ENCODE results near the gene DHRS7.
A peak's percentile ranks its signal among the peaks of the same experiment; 100 is the strongest.

Gene DHRS7

DNA sequence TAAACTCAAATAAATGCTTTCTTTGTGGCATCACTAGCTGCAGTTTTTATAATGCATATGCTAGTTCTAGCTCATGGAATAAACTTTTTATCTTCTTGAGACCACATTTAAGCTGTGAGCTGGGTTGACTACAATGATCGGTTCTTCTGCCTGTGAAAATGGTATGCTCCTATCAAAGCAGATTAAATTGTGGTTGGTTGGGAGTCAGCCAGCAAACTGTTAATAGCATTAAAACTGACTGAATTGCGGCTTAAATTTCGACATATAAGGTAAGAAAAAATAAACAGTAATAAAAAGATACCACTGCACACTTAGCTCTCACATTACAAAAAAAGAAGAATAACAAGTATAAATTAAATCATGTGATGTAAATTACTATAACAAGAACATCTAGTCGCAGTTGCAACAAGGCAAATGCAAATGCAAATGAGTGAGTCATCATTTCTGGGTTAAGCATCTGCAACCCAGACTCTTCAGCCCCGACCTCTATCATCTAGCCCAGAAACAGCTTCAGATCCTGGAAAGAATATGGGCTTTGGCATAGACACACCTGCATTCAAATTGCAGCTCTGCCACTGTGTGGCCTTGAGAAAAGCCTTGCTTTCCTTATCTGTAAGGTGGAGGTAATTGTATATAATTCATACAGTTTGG lies 19.8 kb upstream of the DHRS7 start:
- no peak for DNase-seq

DNA sequence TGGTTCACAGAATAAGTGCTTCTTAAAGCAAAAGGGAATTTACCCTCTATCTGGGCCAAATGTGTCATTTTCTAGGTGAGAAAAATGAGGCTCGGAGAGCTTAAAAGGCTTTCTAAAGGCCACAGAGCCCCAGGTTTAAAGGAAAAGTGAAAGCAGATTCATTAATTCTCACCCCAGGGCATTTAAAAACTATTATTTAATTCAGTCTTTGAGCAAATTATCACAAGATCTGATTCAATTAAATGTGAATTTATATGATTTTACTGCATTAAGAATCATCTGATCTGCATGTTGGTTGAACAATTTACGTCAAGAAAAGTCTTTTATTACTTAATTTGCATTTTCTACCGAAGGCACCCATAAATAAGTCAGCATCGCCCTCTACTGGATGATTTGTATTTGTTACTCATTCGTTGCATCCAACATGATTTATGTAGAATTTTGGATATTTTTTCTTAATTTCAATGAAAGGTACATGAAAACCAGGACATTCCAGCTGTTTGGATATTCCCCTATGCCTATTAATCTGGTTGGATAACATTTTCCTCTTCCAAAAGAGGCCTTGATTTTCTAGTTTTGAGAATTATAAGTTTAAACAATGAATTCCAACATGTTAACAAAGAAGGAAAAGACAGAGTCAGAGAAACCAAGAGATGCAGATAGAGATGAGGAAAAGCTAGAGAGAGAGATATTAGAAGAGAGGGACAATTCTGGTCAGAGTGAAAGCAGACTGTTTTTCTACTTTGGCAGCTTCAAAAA lies 19.1 kb upstream of the DHRS7 start:
- no peak for DNase-seq

GRCh38 chr14:60183741-60184140 lies 18.5 kb upstream of the DHRS7 start:
- DNase-seq: no peak

- DNase-seq: no peak
Observed at GRCh38 chr14:60183138-60183537, 17.9 kb upstream of the DHRS7 start.

DNA sequence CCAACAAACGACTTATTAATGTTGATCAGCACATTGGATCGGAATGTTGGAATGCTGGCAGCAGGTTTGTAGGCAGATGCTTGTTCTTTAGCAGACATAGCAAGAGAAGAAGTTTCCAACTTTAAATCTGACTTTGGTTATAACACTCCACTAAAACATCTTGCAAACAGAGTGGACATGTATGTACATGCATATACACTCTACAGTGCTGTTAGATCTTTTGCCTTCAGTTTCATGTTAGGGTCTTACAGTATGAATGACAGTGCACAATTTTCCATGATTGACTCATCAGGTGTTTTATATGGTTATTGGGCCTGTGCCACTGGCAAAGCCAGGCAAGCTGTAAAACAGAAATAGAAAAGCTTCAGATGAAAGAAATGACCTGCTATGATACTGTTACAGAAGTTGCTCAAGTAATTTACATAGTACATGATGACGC lies 14.3 kb upstream of the DHRS7 start:
- no peak for DNase-seq

DNA sequence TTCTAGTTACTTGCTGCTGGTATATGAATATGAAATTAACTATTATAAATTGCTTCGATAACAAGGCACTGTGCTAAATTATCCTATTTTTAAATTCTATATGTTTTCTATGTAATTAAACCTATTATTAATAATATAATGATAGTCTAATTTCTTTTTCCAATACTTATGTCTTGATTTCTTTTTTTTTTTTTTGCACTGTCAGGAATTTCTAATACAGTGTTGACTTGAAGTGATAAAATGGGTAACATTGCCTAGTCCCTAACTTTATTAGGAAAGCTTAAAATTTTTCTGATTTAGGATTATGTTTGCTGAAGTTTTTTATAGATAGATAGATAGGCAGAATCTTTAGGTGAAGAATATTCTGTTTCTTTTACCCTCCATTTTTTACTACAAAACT lies 13.6 kb upstream of the DHRS7 start:
- DNase-seq: no peak

DNA sequence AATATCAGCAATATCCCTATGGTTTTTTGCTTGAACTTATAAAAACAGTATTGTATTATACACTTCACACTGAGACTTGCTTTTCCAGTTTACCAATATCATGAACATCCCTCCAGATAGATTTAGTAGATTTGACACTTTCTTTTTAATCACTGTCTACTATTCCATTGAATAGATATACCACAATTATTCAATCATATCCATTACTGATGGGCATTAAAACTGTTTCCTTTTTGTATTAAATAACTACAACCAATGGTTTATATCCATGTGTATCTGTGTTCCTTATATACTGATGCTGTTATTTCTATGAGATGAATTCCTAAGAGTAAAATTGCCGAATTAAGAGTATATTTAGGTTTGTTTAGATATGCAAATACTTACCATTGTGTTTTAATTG lies 13.0 kb upstream of the DHRS7 start:
- no peak for DNase-seq

DNA sequence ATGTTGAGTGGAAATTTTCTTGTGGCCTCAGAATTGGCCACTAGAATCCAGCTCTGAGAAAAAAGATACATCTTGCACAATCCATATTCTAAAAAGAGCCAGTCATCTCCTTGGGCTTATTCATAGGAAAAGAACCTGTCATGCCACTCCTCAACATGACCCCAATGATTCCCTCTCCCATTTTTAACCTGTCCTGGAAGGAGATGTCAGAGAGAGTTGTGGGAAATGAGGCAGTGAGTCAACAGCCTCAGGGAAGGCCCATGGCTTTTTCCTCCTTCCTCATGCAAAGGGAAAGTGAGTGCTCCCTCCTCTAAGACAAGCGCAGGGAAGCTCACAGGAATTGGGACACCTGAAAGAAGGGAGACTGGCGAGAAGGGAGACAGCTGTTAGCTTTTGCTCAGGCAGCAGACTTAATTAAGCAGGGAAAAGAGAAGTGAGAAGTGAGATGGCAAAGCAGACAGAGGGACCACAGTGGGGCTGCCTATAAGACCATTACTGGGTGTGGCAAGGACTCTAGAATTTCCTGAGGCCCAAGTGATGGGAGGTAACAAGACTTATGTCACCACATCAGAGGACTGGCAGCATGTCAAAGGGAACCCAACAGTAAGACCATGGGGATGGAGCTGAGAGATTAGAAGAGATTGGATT lies 10.2 kb upstream of the DHRS7 start:
- no peak for DNase-seq

DNA sequence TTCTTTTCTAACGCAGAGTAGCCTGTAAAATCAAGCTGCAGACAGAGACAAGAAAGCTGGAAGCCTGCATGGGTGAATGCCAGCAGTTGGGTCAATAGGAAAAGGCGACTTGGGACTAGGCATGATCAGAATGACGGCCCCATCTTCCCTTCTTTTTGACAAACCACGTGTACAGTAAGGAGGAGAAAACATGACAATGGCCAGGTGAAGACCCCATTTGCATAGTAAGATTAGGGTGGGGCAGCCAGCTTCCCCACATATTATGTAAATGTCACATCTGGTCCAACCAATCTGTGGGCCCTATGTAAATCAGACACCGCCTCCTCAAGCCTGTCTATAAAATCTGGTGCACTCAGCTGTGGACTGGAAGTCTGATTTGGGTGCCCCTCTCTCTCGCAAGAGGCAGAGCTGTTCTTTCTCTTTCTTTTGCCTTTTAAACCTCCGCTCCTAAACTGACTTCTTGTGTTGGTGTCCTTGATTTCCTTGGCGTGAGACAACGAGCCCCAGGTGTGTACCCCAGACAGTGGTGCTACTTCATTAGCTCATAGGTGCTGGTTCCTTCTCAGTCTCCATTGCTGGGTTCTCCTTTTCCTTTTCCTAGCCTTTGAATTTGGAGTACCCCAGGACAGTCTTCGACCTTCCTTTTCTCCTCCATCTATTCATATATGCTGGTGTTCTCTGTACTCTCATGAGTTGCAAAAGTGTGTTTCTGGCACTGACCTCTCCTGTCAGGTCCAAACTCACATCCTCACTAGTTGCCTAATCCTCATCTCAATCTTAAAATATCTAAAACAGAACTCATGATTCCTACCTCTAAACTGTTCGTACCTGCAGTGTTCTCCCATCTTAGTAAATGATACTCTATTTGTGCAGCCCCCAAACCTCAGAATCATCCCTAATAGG lies 9.4 kb upstream of the DHRS7 start:
- DNase-seq: no peak

DNA sequence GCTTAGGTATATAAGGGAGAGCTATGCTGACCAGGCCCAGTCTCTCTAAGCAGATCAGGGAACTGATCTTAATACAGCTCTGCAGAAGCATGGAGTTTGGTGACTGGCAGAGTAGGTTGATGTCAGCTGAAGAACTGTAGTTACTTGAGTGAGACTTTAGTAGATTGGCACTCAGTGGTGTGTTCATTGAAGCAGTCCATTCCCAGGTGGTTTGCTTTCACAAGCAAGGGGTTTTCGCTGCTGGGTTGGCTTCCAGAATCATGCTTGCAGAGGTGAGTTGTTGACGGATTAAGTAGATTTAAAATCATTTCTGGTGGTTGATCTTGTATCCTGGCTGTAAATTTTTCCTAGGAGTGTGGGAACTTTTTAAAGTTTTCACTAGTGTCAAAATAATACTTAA lies 6.5 kb upstream of the DHRS7 start:
- no peak for DNase-seq

GRCh38 chr14:60170948-60171347 lies 5.8 kb upstream of the DHRS7 start:
- no peak for DNase-seq

- no peak for DNase-seq
Observed at GRCh38 chr14:60169722-60170121, 4.5 kb upstream of the DHRS7 start.

DNA sequence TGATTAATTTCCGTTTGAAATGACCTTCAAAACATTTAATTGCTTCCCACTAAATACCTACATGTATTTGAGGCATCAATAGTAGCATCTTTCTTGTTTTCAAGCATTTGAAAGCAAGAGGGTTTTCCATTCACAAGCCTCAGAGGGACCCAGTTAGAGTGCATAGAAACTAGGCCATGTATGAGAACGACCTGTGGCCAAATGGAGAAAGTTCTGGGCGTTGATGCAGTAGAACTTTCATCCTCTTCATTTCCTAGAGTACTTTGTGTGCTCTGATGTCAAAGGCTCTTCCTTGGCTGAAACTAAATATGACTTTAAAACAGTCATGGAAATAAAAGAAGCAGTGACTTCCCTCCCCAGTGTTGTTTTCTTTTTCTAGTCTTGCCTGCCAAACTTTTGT lies 944 bp upstream of the DHRS7 start:
- no peak for DNase-seq

GRCh38 chr14:60165547-60165876 lies 314 bp upstream of the DHRS7 start:
- no peak for DNase-seq

DNA sequence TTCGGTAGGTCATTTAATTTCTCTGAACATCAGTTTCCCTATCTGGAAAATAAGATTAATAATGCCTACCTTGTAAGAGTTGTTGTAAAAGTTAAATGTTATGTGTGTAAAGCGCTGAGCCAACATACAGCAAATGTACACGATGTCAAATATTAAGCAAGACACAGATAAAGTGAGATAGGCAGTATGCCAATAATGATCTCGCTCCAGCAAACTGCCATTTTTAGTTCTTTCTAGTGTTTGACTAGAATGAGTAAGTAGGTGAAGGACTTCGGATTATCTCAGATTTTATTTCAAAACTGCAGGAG lies 840 bp downstream of the DHRS7 start:
- no peak for DNase-seq

DNA sequence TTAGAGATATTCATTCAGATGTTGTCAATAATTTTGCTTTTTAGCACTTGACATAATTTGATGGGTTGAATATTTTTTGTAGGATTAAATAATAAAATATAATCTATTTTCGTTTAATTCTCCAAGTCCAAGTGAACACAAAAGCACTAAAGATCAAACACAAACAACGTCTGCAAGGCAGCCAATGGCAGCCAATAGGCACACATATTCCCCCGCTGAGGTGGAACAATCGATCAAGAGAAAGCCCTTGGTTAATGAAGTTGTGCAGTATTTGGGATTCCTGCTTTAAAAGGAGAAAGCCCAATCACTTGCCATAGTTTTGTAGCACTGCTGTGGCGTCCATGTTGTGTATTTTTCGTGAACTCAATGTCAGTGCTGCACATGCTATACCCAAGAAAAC lies 1.5 kb downstream of the DHRS7 start:
- DNase-seq: no peak

GRCh38 chr14:60161196-60162107 lies 3.7 kb downstream of the DHRS7 start:
- no peak for DNase-seq

GRCh38 chr14:60160422-60160821 lies 4.8 kb downstream of the DHRS7 start:
- DNase-seq: no peak

DNA sequence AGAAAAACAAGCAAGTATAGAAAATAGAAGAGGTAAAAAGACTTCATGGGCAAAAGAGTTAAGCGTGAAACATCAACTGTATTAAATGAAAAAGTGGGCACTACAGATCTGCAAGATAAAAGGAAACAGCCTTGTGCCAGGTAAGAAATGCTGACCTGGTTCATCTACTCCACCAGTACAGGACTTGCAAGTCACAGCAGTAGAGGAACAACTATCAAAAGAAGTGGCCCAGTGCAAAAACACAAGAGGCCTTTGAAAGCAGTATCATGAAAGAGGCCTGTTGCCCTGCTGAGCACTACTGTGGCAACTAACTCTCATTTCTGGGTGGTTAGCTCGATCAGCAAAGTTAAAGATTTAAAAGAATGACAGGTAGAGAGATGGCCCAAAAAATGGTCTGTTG lies 10.5 kb downstream of the DHRS7 start:
- DNase-seq: no peak

- no peak for DNase-seq
Observed at GRCh38 chr14:60153991-60154390, 11.2 kb downstream of the DHRS7 start.

DNA sequence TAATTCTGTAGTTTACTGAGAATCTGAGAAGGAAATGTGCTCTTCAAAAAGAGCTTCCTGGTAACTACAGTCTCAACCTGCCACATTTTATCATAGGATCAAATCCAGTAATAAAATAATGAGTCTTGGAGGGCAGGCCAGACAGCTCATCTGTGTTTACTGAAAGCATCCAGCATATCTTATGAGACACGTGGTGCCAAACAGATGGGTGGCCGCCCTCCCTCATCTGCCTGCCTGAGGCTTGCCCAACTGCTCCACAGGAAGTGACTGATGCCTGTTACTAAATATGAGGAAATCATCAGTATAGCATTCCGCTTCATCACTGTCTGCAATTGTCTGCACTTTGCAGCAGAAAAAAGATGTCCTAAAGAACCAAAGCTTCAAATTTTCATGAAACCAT lies 13.5 kb downstream of the DHRS7 start:
- peak; percentile 59 to 70 for DNase-seq

DNA sequence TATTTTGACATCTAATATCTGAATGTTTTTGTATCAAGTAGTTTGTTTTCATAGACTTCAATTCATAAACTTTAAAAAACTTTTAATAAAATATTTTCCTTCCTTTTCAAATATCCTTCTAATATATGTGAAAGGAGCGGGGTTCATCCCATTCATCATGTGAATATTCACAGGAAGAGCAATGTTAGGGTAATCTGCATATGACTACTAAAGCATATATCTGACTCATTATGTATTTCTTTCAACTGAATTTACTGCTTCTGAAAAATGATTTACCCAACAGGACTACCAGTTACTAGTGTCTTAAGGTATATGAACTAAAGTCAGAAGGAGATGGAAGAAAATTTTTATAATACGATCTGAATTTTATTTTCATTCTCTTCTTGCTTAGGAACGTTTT lies 30.5 kb downstream of the DHRS7 start:
- DNase-seq: no peak
